ENCODE data around the gene ASB12.

Gene ASB12

GRCh38 chrX:64188901-64189300 lies 41.5 kb downstream of the ASB12 start:
- Histone ChIP-seq H3K27ac (no peak overlapping the region), H3K4me3 (no peak overlapping the region)

DNA sequence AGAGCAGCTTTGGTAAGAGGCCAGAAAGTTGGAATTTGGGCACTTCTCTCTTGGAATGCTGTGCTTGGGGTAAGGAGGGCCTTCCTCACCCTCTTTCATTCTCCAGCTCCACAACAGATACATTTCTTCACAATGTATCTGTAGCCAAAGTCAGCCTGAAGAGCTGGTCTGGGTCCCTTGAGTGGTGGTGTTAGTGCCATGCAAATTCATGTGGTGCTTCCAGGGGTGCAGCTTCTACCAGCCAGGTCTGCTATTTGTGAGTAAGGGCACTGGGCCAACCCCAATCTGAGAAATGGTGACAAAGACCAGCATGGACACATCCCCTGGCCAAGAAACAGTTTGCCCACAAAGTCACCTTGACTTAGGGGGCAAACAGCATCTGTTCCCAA lies 42.7 kb downstream of the ASB12 start:
- Histone ChIP-seq H3K4me3 (no peak overlapping the region), H3K27ac (no peak overlapping the region)

DNA sequence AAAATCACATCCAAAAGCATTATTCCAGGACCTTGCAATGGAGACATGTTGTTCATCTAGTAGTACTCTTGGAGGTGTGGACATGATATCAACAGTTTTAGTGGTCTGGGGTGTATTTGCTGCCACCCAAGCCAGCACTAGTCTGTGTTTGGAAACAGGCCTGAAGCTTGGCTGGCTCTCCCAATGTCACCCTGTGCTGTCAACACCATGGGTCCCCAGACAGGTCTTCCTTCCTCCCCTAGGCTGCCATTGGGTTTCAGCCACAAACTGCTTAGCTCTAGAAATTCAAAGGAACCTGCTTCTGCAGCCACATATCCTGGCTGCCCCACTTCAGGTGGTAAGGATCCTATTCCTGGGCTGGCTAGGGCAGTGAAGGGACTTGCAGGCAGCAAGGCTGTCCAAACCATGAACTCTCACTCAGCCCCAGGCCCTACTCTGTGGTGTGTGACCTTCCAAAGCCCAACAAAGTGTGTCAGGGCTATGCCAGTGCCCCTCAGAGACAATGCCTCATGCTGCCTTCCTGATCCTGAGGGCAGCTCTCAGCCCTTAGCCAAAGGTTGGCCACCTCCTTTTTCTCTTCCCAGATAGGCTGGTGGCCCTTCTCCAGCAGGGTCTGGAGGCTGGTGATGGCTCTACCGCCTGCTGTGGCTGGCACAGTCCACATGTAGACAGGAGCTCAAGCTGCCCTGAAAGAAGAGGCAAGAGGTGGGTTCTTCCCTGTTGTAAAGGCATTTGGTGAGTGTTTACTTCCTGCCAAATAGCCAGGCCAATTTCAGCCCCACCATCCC lies 43.2 kb downstream of the ASB12 start:
- Histone ChIP-seq H3K4me3 (no peak overlapping the region), H3K27ac (no peak overlapping the region)

GRCh38 chrX:64184396-64184795 lies 46.0 kb downstream of the ASB12 start:
- Histone ChIP-seq H3K4me3 (no peak overlapping the region), H3K27ac (no peak overlapping the region)

DNA sequence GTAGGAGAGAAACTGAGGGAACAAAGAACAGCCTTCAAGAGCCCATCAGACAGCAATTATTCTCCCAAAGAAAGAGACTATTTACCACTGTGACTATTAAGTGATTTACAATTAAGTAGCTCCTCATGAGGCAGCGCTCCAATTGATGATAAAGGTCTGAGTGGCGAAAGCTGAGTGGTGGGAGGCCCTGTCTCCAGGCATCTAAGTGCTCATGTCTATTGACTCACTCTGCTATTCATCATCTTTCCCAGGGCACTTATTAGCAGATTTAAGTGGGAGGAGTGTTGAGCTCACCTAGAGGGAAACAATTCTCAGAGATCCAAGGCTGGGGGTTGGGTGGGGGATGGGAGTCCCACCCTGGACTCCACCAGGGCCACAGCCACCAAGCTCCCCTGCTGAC lies 48.2 kb downstream of the ASB12 start:
- Histone ChIP-seq H3K4me3 (no peak overlapping the region), H3K27ac (no peak overlapping the region)

GRCh38 chrX:64176876-64177275 lies 53.5 kb downstream of the ASB12 start:
- Histone ChIP-seq H3K4me3 (no peak overlapping the region), H3K27ac (no peak overlapping the region)

Measured in skin epidermis (tissue), 12 donors.